SK-N-SH (cell line): Measurements from ENCODE around the gene PAPLN. TPM values are rescaled to one million over a fixed set of nuclear protein-coding genes. Genes with fewer than 3 reads are reported as not detected.

Experiments
- CTCF ChIA-PET: fragments of 300-600, 350-600 bp; formaldehyde crosslinking; extraction: SDS; loops from one replicate; lab custom pipeline; 2021; lab: Yijun Ruan, JAX
- POLR2A ChIA-PET: fragments of 350-600 bp; sonication (Branson Sonifier 250); formaldehyde crosslinking; extraction: SDS; loops from one replicate; lab custom pipeline; 2020; ENCODE audit warnings: antibody characterized with exemption, inconsistent platforms; lab: Yijun Ruan, JAX
- DNase-seq: peaks from one replicate; pipeline ENCODE4 v3.0.0; 2012
- H2AFZ ChIP-seq: fragments of 200-600 bp; sonication (generic); 2 replicates; pipeline ENCODE4 v1.8.1; 2016; ENCODE audit warnings: antibody characterized with exemption, mild to moderate bottlenecking, low read depth
- H3F3A ChIP-seq: fragments of 200-600 bp; sonication (generic); replicated peaks from 2 replicates; pipeline ENCODE3; 2016; ENCODE audit warnings: antibody characterized with exemption, mild to moderate bottlenecking; ENCODE audit not compliant: insufficient read depth
- H3K27ac ChIP-seq, 2 experiments: fragments of 200-500 bp in 1 of 2; fragments of 200-600 bp in 1 of 2; sonication (Bioruptor generic) in 1 of 2; sonication (generic), shearing (Covaris generic) in 1 of 2; 2 replicates each; pipeline versions ENCODE4 v1.5.1 to v1.6.1; 2014 to 2016; ENCODE audit warnings: low read depth in 2 of 2, inconsistent platforms in 1 of 2, low read length in 1 of 2, mild to moderate bottlenecking in 1 of 2, mixed read lengths in 1 of 2
- H3K27me3 ChIP-seq: fragments of 200-600 bp; sonication (generic), shearing (Covaris generic); 2 replicates; pipeline ENCODE4 v1.6.1; 2016; ENCODE audit warnings: mixed run types; ENCODE audit not compliant: insufficient read depth
- H3K36me3 ChIP-seq, 2 experiments: fragments of 200-500 bp in 1 of 2; fragments of 200-600 bp in 1 of 2; sonication (Bioruptor generic) in 1 of 2; sonication (generic) in 1 of 2; replicated peaks in 1 of 2; 2 replicates each; pipeline versions ENCODE3 to v1.5.1; 2014 to 2016; ENCODE audit warnings: low read length in 1 of 2, mild to moderate bottlenecking in 1 of 2; ENCODE audit not compliant: insufficient read depth in 2 of 2, control insufficient read depth in 1 of 2
- H3K4me1 ChIP-seq, 2 experiments: fragments of 200-500 bp in 1 of 2; fragments of 200-600 bp in 1 of 2; sonication (Bioruptor generic) in 1 of 2; sonication (generic), shearing (Covaris generic) in 1 of 2; 2 replicates each; pipeline versions ENCODE4 v1.5.1 to v1.6.1; 2014 to 2016; ENCODE audit warnings: low read depth in 1 of 2, low read length in 1 of 2, mixed run types in 1 of 2; ENCODE audit not compliant: insufficient read depth in 2 of 2, control insufficient read depth in 1 of 2
- H3K4me2 ChIP-seq: fragments of 200-600 bp; sonication (generic), shearing (Covaris generic); 2 replicates; pipeline ENCODE4 v1.6.1; 2017; ENCODE audit warnings: mixed run types
- H3K4me3 ChIP-seq, 2 experiments: fragments of 200-500 bp in 1 of 2; fragments of 200-600 bp in 1 of 2; sonication (Bioruptor generic) in 1 of 2; sonication (generic), shearing (Covaris generic) in 1 of 2; 2 replicates each; pipeline versions ENCODE4 v1.5.1 to v1.8.1; 2014 to 2016; ENCODE audit warnings: low read depth in 2 of 2, inconsistent platforms in 1 of 2, low read length in 1 of 2, mild to moderate bottlenecking in 1 of 2, mixed read lengths in 1 of 2, moderate library complexity in 1 of 2
- H3K79me2 ChIP-seq: fragments of 200-600 bp; sonication (generic); 2 replicates; pipeline ENCODE4 v1.8.1; 2017; ENCODE audit warnings: mild to moderate bottlenecking; ENCODE audit not compliant: insufficient read depth
- H3K9ac ChIP-seq: fragments of 200-600 bp; sonication (generic); 2 replicates; pipeline ENCODE4 v1.6.1; 2017; ENCODE audit warnings: mixed run types
- H3K9me2 ChIP-seq: fragments of 200-600 bp; sonication (generic); 2 replicates; pipeline ENCODE4 v1.6.1; 2017; ENCODE audit warnings: mixed run types
- H3K9me3 ChIP-seq: fragments of 200-600 bp; sonication (generic); 2 replicates; pipeline ENCODE4 v1.6.1; 2017; ENCODE audit warnings: mixed run types, mild to moderate bottlenecking, moderate library complexity
- H4K20me1 ChIP-seq: fragments of 200-600 bp; sonication (generic); 2 replicates; pipeline ENCODE4 v1.6.1; 2017; ENCODE audit warnings: mild to moderate bottlenecking, mixed run types; ENCODE audit not compliant: insufficient read depth
- CTCF ChIP-seq: fragments of 200-600 bp; sonication (generic); IDR thresholded peaks from 2 replicates; pipeline ENCODE4 v1.6.1; 2017; ENCODE audit warnings: antibody characterized with exemption, mild to moderate bottlenecking, moderate library complexity
- ELF1 ChIP-seq: IDR thresholded peaks from 2 replicates; pipeline ENCODE4 v1.4.0; 2012
- FOXJ3 ChIP-seq: sonication (generic); formaldehyde crosslinking; IDR thresholded peaks from 2 replicates; pipeline ENCODE4 v1.5.1; 2020; ENCODE audit warnings: mild to moderate bottlenecking, missing genetic modification reagents
- GABPA ChIP-seq: IDR thresholded peaks from 2 replicates; pipeline ENCODE4 v1.4.0; 2012; ENCODE audit warnings: low read depth, mild to moderate bottlenecking
- IRF3 ChIP-seq: fragments of 150-350 bp; IDR thresholded peaks from 2 replicates; pipeline ENCODE4 v1.6.1; 2016; ENCODE audit warnings: mild to moderate bottlenecking, low read depth, low read length
- MAX ChIP-seq: IDR thresholded peaks from 2 replicates; pipeline ENCODE4 v1.4.0; 2012; ENCODE audit warnings: low read depth
- MEF2A ChIP-seq: IDR thresholded peaks from 2 replicates; pipeline ENCODE4 v1.4.0; 2012; ENCODE audit warnings: low read depth, borderline replicate concordance
- NRF1 ChIP-seq: IDR thresholded peaks from 2 replicates; pipeline ENCODE4 v1.6.1; 2012; ENCODE audit warnings: low read depth, mild to moderate bottlenecking, low read length
- PBX3 ChIP-seq: IDR thresholded peaks from 2 replicates; pipeline ENCODE4; 2012
- POLR2AphosphoS5 ChIP-seq: IDR thresholded peaks from 2 replicates; pipeline ENCODE4 v1.6.1; 2012; ENCODE audit warnings: low read depth, low read length
- RAD21 ChIP-seq: IDR thresholded peaks from 2 replicates; pipeline ENCODE4 v1.6.1; 2012; ENCODE audit warnings: mild to moderate bottlenecking, low read length
- RCOR1 ChIP-seq: fragments of 150-350 bp; IDR thresholded peaks from 2 replicates; pipeline ENCODE4 v1.6.1; 2017; ENCODE audit warnings: antibody characterized with exemption, low read length
- RFX5 ChIP-seq: IDR thresholded peaks from 2 replicates; pipeline ENCODE4 v1.6.1; 2012; ENCODE audit warnings: mild to moderate bottlenecking, improper control_type of control experiment, low read length
- SMC3 ChIP-seq: IDR thresholded peaks from 2 replicates; pipeline ENCODE4 v1.6.1; 2012; ENCODE audit warnings: low read depth, low read length, improper control_type of control experiment
- TAF1 ChIP-seq: IDR thresholded peaks from 2 replicates; pipeline ENCODE4 v1.6.1; 2012; ENCODE audit warnings: low read depth, mild to moderate bottlenecking, low read length, moderate library complexity, borderline replicate concordance
- TCF12 ChIP-seq: IDR thresholded peaks from 2 replicates; pipeline ENCODE4 v1.4.0; 2012
- TEAD4 ChIP-seq: IDR thresholded peaks from 2 replicates; pipeline ENCODE4 v1.4.0; 2012; ENCODE audit warnings: mild to moderate bottlenecking, borderline replicate concordance; ENCODE audit not compliant: insufficient read depth
- ZBTB33 ChIP-seq: IDR thresholded peaks from 2 replicates; pipeline ENCODE4 v1.4.0; 2012; ENCODE audit warnings: low read depth, borderline replicate concordance
- WGBS: methylation state at CpG from one replicate; pipeline ENCODE4 v1.1.6; 2017; ENCODE audit warnings: low lambda C conversion rate; 5-methylcytosine and 5-hydroxymethylcytosine counted together
- polyA plus RNA-seq, 3 experiments: library from polyadenylated mRNA; depleted of rRNA; stranded (reverse); fragments of >200 nt; gene quantifications; 2 replicates each; pipeline ENCODE4 v1.2.3, GENCODE V29; 2012

The PAPLN gene
- polyA plus RNA-seq, 1 of the 3 experiments (the other 2 are of a cell fraction), result 0.13 TPM

- WGBS, result 93% methylated on average over 12 of the region's 12 CpGs
- no peak for TF ChIP-seq MAX
- TF ChIP-seq ZBTB33, result no peak
- TF ChIP-seq PBX3, result no peak
- no peak for TF ChIP-seq ELF1
- TF ChIP-seq CTCF, result no peak
- TF ChIP-seq POLR2AphosphoS5, result no peak
- no peak for TF ChIP-seq TAF1
- H3K79me2 ChIP-seq, result no peaks in the 10 kb centered on the region
- H3K9me2 ChIP-seq, result no peaks in the 10 kb centered on the region
- DNase-seq, result no peak
- no peak overlapping the region for H3K27ac ChIP-seq
- H3K4me3 ChIP-seq, result no peak overlapping the region
- no peaks in the 10 kb centered on the region for H4K20me1 ChIP-seq
- H3K9me3 ChIP-seq, result no peaks in the 10 kb centered on the region
- ChIA-PET CTCF (interaction anchor here (0.6 to 5.5 kb wide), 37 partner anchors 7 to 339 kb away, joined by 3 to 179 read pairs (median 6); partner anchors contain the start of gene NUMB), POLR2A (interaction anchor here (1.2 to 1.4 kb wide), 2 partner anchors 168 to 177 kb away, joined by 4 to 11 read pairs; no protein-coding TSS in a partner anchor)
- no peak overlapping the region for H3K4me2 ChIP-seq
- H3K27me3 ChIP-seq, result no peaks in the 10 kb centered on the region
- H2AFZ ChIP-seq, result no peak overlapping the region
- peaks cover 12% of the 10 kb centered on the region for H3F3A ChIP-seq
- no peak overlapping the region for H3K9ac ChIP-seq
- H3K4me1 ChIP-seq, result no peaks in the 10 kb centered on the region
- H3K36me3 ChIP-seq, result peaks cover 5 to 26% of the 10 kb centered on the region in 2 experiments
These were observed 56.8 kb downstream of the PAPLN start for GRCh38 chr14:73293782-73294781.

DNA sequence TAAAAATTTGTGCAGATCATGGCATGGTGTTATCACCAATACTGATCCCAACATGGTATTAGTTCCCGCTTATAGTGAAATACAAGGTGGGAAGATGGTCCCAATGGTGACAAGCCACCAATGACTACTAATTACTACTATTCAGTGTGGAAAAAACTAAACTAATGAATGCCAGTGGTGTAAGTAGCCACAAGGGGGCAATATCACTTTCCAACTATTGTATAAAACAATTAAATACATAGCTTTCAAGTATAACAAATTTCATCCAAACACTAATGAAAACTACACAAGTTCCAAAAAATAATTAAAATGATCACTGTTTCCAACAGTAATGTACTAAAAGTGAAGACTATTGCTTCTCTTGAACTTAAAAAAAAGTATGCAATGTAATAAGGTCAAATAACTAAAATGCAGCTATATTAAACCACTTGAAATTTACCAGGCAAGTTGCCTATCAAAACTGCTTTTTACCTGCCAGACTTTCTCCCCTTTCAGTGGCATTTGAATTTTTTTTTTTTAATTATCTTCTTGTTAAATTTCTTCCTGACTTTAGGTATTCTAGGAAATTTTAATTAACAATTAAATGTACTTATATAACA, 58.0 kb downstream of the PAPLN start:
- Histone ChIP-seq H4K20me1 (no peaks in the 10 kb centered on the region), H3K4me2 (no peak overlapping the region), H3K9ac (no peak overlapping the region), H3K27me3 (no peaks in the 10 kb centered on the region), H3K9me2 (no peaks in the 10 kb centered on the region), H2AFZ (no peak overlapping the region), H3K36me3 (peaks cover 5 to 24% of the 10 kb centered on the region in 2 experiments), H3K4me3 (no peak overlapping the region; a peak in 1 of 4 replicates), H3F3A (peaks cover 12% of the 10 kb centered on the region), H3K79me2 (no peaks in the 10 kb centered on the region), H3K27ac (no peak overlapping the region), H3K4me1 (no peaks in the 10 kb centered on the region), H3K9me3 (no peaks in the 10 kb centered on the region)
- WGBS, result 44% methylated on average over 1 of the region's 1 CpG
- peak; percentile 58 for DNase-seq
- ChIA-PET CTCF (interaction anchor here (0.6 to 5.5 kb wide), 55 partner anchors 8 to 340 kb away, joined by 3 to 179 read pairs (median 5); partner anchors contain the start of gene NUMB), POLR2A (interaction anchor here (0.6 to 1.4 kb wide), 5 partner anchors 28 to 476 kb away, joined by 3 to 11 read pairs (median 4); no protein-coding TSS in a partner anchor)
- no peak for TF ChIP-seq GABPA
- TF ChIP-seq RFX5, result no peak
- no peak for TF ChIP-seq ELF1
- TF ChIP-seq NRF1, result no peak
- TF ChIP-seq SMC3, result peak; percentile 74
- TF ChIP-seq FOXJ3 (CRISPR knock-in tag), result no peak
- TF ChIP-seq TAF1, result no peak
- no peak for TF ChIP-seq IRF3
- TF ChIP-seq MEF2A, result no peak
- no peak for TF ChIP-seq MAX
- no peak for TF ChIP-seq RCOR1
- TF ChIP-seq TCF12, result no peak
- TF ChIP-seq TEAD4, result no peak
- peak; percentile 70 for TF ChIP-seq RAD21
